ENCODE results near the gene AVPI1.
A peak's percentile ranks its signal among the peaks of the same experiment; 100 is the strongest.
"Not testable (repeated sequence)": the region's sequence is repeated elsewhere in the genome, so short reads cannot be mapped to it uniquely, and the experiment has no call there.

The AVPI1 gene

DNA sequence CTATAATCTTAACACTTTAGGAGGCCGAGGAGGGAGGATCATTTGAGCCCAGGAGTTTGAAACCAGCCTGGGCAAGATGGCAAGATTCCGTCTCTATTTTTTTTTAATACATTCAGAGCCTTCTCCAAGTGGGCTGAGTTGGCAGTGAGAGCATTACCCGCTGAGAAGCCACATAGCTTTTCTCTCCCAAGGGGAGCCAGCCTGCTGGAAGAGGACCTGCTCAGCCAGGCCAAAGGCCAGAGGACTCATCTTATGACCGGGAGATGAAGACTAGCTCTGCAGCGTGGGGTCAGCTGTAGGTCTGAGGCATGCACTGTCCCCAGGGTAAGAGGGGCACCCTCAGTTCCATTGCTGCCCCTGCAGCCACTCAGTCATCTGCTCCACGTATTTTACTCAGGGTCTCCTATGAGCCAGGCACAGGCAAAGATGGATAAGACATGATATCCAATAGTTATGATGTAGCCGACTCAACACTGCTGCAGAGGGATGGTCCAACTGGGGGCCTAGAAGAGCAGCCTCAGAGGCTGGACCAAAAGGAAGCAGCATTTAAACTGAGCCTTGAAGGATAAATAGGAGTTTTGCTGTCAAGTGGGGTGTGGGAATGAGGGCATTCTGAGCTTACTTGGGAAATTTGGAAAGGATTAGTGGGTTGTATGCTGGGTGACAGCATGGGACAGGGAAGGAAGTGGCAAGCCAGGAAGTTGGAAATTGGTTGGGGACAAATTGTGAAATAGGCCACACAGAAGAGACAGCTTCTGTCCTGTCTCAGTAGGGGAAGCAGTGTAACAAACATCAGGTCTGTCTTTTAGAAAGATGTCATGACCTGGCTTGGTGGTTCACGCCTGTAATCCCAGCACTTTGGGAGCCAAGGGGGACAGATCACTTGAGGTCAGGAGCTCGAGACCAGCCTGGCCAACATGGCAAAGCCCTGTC is 24.9 kb upstream of the AVPI1 start:
- DNase-seq: no peak

- peak; percentile 11 for DNase-seq
These were observed 22.2 kb upstream of the AVPI1 start for GRCh38 chr10:97708976-97709946.

GRCh38 chr10:97708167-97708566 is 21.1 kb upstream of the AVPI1 start:
- DNase-seq: no peak

DNA sequence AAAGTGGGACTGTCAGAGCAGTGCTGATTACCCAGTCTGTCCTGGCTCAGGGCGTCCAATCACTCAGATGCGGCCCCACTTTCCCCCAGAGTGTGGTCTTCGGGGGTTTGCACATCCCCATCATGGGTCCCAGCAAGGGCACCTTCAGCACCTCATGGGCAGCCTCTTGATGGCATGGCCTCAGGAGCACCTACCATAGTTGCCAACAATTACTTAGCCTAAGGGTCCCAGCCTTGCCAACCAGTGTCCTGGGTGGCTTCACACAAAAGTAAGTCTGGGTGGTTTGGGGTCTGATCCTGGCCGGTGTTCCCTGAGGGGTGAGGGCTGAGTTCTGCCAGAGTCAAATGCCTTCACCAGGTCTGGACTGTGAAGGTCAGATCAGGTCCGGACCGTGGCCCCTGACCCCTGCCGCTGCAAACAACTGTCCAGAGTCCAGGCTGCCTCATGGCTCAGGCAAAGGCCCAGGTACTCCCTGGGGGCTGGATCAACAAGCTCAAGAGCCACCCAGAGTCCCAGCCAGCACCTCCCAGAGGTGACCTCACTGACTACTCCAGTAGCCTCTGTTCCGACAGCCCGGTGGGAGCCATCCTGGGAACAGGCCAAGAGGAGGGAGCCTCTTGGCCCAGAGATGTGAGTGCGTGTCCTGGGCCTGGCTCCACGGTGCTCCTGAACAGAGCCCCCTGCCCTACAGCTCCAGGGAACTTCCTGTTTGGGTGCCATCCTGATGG is 20.3 kb upstream of the AVPI1 start:
- no peak for DNase-seq

- no peak for DNase-seq
These were observed 18.1 kb upstream of the AVPI1 start for GRCh38 chr10:97705006-97705670.

DNA sequence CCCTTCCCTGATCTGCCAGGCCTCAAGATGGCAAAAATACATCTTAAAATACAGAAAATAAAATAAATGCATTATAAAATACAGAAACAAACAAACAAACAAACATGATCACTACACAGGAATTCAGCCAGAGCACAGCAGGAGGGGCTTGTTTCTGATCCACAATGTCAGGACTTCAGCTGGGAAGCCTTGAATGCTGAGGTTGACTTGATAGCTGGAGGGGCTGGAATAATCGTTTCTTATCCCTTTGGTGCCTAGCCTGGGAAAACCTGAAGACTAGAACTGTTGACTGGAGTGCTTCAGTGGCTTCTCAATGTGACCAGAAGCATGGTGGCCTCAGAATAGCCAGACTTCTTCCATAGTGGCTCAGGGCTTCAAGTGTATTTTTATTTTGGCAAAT is 17.3 kb upstream of the AVPI1 start:
- DNase-seq: no peak

- DNase-seq: no peak
These were observed 16.5 kb upstream of the AVPI1 start for GRCh38 chr10:97703398-97704067.

GRCh38 chr10:97701438-97702069 is 14.5 kb upstream of the AVPI1 start:
- peak; percentile 41 for DNase-seq

- not testable (repeated sequence) for DNase-seq
These were observed 11.1 kb upstream of the AVPI1 start for GRCh38 chr10:97698072-97698655.

- no peak for DNase-seq
These were observed 3.1 kb upstream of the AVPI1 start for GRCh38 chr10:97690133-97690532.

GRCh38 chr10:97689559-97690020 is 2.5 kb upstream of the AVPI1 start:
- DNase-seq: no peak

DNA sequence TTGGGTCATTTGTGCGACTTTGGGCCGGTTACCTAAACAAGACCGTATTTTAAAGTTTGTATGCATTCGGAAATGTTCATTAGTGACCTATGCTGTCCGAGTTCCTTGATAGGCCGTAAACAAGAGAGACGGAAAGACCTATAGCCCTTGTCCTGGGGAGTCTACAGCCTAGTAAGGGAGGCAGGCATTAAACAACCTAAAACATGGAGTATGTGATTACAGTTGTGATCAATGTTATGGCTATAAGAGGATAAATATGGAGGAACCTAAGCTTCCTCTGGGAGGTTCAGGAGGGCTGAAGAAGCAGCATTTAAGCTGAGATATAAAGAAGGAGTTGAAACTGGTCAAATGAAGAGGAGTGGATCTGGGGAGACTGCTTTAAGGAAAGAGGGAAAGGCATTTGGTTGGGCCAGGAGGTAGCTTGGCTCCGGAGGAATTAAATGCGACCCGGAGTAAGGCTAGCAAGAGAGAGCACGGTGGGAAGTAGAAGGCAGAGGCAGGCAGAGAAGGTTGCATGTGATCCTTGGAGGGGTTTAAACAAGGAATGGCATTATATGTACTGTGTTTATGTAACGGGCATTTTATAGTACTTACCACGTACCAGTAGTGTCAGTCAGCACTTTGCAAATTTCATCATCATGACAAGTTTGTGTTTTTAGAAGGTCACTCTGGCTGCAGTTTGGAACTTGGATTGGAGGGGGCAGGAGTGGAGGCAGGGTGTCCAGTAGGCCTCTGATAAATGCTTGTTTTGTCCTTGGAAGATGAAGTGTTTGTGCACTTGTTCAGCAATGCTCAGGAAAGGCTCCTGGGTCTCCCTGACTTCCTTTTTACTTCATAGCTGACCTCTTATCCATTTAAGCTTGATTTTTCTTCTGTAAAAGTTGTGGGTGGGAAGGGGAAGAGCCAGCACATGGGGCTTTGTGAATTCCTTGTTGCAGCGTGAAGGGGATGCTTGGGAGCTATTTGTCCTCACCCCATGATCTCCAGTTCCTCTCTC is 1.0 kb upstream of the AVPI1 start:
- no peak for DNase-seq

DNA sequence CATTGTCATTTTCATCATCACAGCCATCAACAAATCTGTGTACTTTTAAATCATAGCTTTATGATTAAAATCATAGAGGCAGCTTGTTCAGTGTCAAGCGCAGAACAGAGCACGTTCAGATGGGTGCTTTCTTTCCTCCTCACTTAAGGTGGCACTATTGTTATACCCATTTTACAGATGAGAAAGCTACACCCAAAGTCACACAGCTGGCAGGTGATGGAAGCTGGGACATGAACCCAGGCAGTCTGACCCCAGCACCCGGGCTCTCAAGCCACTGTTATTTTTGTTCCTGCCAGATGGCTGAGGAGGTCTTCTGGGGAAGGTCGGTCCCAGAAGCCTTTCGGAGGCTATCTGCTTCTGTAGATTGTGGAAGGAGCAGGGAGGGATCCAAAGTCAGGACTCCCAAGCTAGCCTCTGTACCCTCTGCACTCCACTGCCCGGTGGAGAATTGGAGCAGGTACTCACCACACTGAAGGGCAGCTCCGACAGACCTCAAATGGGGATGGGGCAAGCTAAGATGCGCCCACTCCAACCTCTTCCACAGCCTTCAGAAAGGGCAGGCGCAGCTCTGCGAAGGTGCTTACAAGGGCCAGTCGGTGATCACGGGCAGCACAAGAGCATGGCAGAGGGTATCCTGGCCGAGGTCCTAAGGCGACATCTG is 610 bp downstream of the AVPI1 start:
- DNase-seq: no peak

GRCh38 chr10:97685395-97685958 is 1.6 kb downstream of the AVPI1 start:
- DNase-seq: no peak

GRCh38 chr10:97684866-97685394 is 2.1 kb downstream of the AVPI1 start:
- DNase-seq: no peak

GRCh38 chr10:97684368-97684713 is 2.7 kb downstream of the AVPI1 start:
- DNase-seq: not testable (repeated sequence)

DNA sequence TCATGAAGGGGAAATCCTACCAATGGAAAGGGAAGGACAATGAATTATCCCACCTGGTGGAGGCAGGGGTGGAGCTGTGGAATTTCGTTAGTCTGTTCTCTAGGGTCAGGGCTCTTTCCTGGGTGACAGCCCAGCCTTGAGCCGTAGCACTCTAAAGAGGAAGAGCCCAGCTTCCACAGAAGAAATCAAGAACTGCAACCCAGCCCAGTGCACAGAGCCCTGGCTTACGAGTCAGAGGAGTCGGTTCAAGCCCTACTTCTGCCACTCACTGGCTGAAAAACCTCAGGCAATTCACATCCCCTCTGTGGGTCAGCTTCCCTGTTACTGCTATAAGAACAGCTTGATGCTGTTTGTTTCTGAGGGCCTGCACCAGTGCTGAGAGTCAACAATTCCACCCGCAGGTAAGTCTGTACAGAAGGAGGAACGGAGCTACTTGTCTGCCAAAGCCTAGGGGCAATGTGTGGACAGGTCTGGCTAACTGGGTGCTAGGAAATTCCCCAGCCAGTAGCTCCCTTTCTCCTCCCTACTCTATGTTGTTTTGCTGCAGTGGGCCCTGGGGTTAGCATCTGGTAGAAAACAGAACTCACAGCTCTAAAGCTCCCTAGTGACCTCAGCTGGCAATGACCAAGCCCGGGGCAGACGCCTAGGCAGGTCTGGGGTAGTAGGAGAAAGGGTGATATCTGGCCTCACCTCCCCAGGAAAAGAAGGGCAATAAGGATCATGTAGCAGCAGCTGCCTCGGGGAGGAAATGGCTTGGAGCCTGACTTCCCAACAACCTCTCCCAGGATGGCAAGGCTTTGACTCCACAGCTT is 3.3 kb downstream of the AVPI1 start:
- DNase-seq: no peak
